Measurements from ENCODE around the gene GPR176.

DNA sequence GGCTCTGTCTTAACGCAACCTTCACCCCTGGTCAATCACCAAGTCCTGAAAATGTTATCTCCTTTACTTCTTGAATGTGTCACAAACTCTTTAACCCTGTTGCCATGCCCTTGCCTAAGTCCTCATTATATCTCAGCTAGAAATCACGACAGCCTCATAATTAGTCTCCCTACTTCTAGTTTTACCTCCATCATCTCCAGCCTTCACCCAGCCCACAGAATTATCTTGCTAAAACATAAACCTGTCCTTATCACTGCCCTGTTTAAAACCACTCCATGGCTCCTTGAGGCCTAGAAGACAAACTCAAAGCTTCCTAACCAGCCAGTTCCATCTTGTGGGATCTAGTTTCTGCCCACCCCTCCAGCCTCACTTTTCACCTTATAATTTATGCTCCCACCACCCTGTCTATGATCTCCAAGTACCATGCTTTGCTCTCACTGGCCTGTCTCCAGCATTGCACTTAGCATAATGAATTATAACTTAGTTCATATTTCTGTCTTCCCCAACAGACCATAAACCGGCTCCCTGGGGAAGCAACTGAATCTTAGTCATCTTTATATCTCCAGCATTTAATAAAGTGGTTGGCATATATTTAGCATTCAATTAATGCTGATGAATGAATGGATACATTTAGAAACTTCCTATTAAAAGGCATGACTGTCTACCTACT lies 39.2 kb downstream of the GPR176 start:
- TF ChIP-seq CTCF (IDR thresholded peaks at IDR 0.05): no peak
- no peak for TF ChIP-seq POLR2AphosphoS5 (IDR thresholded peaks at IDR 0.05)
- TF ChIP-seq EP300 (IDR thresholded peaks at IDR 0.05): no peak
- TF ChIP-seq POLR2A (IDR thresholded peaks at IDR 0.05): no peak

Measured in sigmoid colon (tissue), 4 donors.